GM19468 (cell line): ENCODE data around the gene LRRC51.
"Not testable (repeated sequence)": the region's sequence is repeated elsewhere in the genome, so short reads cannot be mapped to it uniquely, and the experiment has no call there.

Experiments
- ATAC-seq: cut with Tn5 transposase; IDR thresholded peaks from one replicate; pipeline ENCODE4 v1.9.1; 2021; ENCODE audit warnings: mild to moderate bottlenecking, moderate library complexity, moderate number of reproducible peaks; ENCODE audit not compliant: unreplicated experiment; ENCODE audit errors: extremely low read depth

The LRRC51 gene

DNA sequence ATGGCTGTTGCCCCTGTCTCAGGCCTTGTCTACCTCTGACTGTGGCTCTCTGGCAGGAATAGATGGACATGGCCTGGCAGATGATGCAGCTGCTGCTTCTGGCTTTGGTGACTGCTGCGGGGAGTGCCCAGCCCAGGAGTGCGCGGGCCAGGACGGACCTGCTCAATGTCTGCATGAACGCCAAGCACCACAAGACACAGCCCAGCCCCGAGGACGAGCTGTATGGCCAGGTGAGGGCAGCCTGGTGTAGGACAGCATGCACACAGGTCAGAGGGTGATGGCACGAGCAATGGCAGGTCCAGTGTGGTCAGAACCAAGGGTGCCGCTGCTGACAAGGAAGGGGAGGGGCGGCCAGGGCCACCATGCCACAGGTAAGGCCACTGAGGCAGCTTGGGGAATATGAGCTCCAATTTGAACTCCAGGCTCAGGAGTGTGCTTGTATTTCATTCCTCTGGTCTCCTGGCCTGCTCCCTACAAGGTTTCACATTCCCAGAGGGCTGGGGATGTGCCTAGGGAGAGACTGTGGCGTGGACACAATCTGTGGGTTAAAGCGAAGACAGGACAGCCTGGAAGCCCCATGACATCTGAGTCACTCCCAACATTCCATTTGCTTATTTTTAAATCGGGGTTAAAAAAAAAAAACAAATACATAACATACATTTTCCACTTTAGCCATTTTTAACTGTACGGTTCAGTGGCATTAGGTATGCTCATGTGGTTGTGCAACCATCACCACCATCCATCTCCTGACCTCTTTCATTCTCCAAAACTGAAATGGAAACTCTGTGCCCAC is 55.4 kb downstream of the LRRC51 start:
- no peak for ATAC-seq

DNA sequence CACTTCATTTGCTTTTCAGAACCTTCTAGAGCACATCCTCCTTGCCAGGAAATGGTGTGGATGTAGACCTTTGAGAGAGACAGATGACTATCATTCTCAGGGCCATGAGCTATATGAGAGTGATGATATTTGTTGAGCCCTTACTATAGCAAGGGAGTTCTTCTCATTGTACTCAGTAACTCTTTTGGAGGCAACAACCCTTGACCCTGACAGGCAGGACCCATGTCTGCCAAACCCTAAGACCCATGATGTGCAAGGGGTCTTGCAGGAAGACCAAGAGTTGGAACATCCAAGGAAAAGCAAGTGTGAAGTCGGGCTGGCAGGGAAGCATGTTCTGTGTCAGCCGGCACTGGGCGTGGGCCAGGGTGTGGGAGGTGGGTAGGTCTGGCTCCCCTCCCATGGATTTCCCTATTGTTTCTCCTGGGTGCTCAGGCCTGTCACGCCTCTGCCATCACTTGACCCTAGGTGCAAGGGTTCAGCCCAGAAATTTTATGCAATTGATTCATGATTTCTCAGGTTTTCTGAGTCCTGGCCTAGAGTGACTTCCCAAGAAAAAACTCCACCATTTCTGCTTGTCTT is 56.1 kb downstream of the LRRC51 start:
- no peak for ATAC-seq

DNA sequence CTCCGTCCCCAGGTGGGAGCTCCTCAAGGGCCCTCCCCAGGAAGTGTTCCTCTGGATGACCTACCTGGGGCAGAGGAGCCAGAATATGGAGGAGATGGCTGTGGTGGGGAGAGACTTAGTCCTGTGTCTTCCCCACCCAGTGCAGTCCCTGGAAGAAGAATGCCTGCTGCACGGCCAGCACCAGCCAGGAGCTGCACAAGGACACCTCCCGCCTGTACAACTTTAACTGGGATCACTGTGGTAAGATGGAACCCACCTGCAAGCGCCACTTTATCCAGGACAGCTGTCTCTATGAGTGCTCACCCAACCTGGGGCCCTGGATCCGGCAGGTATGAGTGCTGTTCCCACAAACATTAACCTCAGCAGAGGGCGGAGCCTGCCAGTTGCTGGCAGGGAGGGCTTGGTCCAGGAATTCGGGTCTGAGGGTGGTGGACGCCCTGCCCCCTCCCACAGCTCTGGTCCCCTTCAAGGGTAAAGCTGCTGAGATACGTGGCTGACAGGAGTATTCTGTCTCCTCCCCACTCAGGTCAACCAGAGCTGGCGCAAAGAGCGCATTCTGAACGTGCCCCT is 58.3 kb downstream of the LRRC51 start:
- ATAC-seq: no peak

DNA sequence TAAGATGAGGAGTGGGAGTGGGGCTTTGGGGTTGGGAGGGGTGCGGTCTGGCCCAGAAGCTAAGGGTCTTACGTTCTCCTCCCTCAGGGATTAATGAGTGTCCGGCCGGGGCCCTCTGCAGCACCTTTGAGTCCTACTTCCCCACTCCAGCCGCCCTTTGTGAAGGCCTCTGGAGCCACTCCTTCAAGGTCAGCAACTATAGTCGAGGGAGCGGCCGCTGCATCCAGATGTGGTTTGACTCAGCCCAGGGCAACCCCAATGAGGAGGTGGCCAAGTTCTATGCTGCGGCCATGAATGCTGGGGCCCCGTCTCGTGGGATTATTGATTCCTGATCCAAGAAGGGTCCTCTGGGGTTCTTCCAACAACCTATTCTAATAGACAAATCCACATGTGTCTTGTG is 58.9 kb downstream of the LRRC51 start:
- no peak for ATAC-seq

DNA sequence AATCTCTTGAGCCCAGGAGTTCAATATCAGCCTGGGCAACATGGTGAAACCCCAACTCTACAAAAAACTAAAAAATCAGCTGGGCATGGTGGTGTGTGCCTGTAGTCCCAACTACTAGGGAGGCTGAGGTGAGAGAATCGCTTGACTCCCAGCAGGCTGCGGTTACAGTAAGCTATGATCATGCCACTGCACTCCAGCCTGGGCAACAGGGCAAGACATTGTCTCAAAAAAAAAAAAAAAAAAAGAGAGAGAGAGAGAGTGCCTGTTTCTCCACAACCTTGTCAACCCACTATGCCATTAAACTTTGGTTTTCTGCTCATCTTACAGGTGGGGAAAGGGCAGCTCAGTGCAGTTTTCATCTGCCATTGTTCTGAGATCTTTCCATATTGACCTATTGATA is 60.0 kb downstream of the LRRC51 start:
- no peak for ATAC-seq

DNA sequence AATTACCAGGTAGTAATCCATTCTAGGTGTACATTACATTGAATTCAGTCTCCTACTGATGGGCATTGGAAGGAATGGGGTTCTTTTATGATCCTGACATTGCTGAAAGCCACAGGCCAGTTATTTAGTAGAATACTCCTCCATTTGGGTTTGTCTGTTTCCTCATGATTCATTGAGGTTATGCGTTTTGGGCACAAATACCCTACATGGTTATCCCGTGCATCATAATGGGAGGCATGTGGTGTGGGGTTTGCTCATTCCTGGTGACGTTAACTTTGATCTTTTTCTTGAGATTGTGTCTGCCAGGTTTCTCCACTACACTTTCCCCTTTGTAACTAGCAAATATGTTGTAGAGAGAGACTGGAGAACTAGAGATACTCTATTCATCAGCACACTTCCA is 60.4 kb downstream of the LRRC51 start:
- ATAC-seq: no peak

DNA sequence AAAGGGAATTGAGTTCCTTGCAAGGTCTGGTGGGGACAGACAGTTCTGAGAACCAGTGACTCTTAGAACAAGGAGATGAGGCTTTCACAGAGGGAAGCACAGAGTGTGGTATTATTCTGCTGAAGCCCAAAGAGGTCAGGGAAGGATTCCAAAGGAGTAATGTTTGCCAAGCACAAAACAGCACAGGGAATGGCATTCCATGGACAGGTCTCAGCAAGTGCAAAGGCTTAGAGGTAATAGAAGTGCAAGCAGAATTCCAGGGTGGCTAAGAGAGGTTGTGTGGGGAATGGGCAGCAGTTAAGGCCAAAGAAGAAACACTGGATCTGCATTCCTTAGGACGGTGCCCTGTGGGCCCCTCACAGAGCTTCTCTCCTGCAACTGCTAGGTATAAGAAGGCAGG is 61.4 kb downstream of the LRRC51 start:
- ATAC-seq: not testable (repeated sequence)

DNA sequence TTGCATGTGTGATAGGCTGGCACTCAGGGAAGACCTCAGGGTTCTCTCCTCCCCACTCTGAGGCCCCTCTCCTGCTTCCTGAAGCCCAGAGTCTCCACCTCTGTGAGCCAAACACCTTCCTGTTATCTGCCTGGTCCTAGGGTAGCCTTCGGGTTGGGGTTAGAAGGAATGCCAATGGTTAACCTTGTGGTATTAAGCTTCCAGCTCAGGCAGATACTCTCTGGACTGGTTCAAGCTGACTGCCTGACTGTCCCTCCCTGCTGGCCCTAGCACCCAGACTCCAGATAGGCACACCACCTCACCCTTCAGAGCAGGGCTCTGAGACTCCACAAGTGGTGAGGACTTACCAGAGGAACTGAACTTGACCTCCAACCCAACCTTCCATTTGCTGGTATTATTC is 61.9 kb downstream of the LRRC51 start:
- ATAC-seq: not testable (repeated sequence)

DNA sequence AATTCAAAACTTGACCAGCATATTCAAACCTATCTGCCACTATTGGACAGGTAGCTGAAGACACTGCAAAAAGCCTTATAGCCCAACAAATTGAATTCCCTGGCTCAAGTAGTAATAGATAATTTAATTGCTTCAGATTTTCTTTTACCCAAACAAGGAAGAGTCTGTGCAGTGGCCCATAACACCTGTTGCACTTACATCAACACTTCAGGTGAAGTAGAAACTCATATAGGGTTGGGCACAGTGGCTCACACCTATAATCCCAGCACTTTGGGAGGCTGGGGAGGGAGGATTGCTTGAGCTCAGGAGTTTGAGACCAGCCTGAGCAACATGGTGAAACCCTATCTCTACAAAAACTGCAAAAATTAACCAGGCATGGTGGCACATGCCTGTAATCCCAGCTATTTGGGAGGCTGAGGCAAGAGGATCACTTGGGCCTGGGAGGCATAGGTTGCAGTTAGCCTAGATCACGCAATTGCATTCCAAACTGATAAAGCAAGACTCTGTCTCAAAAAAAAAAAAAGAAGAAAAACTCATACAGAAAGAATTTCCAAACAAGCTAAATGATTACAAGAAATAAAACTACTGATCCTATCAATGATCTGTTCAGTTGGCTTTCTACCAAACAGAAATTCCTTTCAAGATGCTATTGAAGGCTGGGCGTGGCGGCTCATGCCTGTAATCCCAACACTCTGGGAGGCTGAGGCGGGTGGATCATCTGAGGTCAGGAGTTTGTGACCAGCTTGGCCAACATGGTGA is 64.3 kb downstream of the LRRC51 start:
- ATAC-seq: no peak
